Islet of Langerhans (tissue), 1 donor: ENCODE measurements around the gene TBC1D2B.

ENCODE experiments used
- FAIRE-seq: peaks from one replicate; lab custom pipeline; 2011; peaks lifted over from hg19 to GRCh38; lab: Jason Lieb, UNC

The TBC1D2B gene

DNA sequence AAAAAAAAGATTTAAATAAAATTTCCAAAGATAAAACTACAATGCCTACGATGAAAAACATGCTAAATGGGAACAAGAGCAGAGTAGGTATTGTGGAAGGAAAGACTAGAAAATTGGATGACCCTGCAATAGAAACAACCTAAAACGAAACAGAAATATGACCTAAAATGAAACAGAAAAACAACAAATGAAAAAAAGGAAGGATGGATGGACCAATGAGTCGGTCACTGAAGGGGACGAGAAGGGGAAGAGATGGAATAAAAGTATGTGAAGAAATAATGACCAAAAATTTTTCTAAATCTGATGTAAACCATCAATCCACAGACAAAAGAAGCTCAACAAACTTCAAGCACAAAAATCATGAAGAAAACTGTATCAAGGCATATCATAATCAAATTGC is 44.8 kb downstream of the TBC1D2B start:
- FAIRE-seq: no peak

DNA sequence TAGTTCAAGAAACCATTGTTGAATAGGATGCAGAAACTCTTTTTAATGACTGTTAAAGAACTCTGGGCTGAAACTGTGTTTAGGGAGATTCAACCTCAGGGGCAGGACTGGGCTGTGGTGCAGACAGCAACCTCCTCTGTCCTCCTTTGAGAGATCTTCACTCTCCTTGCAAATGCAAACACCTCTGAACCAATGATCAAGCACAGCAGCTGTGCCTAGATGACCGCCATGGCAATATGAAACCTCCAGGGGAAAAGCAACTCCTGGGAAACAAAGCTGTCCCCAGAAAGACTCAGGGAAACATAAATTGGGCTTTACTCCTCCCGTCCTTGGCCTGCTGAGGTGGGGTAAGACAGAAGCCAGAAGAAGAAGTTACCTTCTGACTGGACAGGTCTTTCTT is 52.6 kb downstream of the TBC1D2B start:
- FAIRE-seq: no peak

DNA sequence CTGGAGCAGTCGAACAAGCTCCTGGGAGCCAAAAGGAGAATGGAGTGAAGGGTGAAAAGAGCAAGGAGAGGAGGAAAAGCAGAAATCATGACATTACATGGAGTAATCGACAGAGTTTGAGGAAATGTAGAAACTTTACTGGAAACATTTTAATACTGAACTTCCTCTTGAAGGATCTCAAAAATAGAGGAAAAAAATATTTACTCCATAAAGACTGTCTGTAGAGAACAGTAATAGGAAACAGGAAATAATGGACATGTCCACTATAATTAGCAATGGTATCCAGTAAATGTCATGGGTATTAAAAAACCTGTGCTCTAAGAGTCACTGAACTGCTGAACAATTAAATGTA is 53.0 kb downstream of the TBC1D2B start:
- FAIRE-seq: no peak

DNA sequence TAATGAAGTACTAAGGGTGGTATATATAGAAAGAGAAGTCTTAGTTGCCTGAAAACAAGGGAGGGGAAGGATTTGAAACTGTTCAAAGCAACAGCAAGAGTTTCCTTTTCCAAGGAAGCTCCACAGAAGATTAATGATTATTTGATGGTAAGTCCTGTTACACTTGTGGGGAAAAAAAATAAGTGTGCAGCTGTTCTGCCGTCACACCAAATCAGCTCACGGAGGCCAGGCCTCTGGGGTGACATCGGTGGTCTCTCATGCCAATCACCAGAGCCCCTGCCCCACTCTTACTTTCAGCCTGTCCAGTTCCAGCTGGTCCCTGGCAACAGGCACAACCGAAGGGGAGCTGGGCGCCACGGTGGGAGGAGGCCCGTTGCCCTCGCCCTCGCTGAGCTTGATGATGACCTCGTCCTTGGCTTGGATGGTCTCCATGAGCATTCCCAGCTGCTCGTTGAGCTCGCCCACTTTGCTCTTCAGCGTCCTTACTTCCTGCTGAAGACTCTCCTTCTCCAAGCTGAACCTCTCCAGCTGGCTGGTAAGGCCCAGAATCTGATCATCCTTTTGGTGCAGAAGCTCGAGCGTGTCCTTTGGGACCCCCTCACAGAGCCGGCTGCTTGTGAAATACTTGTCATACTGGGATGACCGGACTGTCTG is 53.5 kb downstream of the TBC1D2B start:
- FAIRE-seq: no peak

DNA sequence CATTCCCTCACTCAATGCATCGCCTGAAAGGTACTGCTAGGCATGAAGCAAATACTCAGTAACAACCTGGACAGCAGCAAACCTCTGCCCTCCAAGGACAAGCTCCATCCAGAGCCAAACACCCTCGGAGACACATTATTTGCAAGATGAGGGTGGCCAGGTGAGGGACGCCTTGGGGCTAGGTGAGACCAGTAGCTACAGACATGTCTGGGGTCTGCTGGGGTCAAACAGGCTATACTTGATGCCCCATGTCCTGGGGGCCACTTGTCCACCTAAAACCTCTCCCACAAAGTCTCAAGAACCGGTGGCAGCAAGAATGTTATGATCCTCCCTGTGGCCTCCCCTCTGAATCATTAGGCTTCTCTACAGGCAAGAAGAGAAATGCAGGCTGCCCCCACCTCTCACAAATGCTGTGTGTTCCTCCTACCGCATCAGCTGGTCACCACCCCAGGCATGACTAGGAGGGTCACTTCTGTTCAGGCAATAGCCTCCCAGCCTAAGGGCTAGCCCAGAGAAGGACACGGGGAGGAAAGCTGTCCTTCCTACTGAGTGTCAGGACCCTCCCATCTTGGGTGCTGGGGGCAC is 54.3 kb downstream of the TBC1D2B start:
- FAIRE-seq: no peak

DNA sequence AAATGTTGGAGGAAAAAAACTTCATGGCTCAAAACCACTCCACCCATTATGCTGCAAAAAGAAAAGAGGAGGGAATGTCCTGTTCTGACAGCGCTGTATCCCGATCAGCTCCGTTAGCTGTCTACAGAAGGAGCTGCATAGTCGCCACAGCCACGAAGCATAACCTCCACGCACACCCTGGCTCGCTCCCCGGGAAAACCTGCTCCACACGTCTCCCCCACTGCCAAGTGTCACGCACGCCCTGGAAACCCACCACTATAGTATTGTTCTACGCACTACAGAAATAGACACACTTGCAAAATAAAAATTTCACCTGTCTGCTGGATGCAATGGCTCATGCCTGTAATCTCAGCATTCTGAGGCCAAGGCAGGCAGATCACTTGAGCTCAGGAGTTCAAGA is 55.8 kb downstream of the TBC1D2B start:
- no peak for FAIRE-seq

DNA sequence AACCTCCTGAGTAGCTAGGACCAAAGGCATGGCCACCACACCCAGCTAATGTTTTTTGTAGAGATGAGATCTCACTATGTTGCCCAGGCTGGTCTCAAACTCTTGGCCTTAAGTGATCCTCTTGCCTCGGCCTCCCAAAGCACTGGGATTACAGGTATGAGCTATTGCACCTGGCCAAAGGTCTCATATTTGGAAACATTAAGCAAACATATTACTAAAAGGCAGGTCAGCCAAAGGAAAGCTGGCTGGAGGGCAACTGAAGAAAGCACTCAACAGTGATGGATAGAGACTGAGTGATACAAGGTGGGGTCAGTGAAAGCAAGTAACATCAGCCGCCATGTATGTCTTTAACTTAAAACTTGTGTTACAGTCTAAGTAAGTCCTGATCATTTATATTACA is 57.5 kb downstream of the TBC1D2B start:
- FAIRE-seq: no peak

DNA sequence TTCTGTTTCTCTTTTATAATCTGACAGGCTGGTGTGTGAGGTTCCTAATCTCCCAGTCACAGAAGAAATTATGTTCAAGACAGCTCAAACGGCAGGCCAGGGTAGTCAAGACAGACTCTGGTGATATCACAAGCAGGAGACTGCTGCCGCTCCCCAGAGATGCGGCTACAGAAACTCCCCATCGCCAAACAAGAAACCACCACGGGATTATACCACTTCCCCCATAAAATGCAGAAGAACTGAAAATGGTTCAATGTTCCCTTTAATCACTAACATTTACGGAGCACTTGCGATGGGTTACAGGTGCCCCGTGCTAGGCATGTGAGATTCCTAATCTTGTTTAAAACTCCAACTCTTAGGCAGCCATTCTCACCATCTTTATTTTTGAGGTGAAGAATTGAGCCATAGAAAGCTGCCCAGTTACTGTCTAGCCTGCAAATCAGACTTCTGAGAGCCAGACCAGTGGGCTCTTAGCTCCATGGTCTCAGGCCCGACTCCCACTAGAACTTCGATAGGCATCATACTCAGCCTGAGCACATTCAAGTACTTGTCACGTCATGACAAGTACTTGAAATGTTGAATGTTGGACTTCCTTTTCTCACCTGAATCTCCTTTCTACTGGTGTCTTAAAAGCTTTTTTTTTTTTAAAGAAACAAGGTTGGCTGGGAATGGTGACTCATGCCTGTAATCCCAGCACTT is 58.4 kb downstream of the TBC1D2B start:
- FAIRE-seq: no peak

DNA sequence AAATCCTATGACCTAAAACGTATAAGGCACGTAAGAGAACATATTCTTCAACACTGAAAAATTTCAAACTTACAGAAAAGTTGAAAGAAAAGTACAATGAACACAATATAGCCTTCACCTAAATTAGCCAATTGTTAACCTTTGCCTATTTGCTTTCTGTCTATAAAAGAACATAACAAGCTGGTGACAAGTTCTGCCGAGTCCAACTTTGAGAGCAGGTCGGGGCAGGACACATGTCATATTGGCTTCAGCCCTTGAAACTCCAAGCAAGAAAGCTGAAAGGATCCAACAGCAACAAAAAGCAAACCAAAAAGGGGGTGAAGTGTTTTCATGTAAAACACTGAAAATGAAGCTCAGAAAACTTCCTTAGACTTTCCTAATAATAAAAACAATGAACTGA is 59.1 kb downstream of the TBC1D2B start:
- no peak for FAIRE-seq

DNA sequence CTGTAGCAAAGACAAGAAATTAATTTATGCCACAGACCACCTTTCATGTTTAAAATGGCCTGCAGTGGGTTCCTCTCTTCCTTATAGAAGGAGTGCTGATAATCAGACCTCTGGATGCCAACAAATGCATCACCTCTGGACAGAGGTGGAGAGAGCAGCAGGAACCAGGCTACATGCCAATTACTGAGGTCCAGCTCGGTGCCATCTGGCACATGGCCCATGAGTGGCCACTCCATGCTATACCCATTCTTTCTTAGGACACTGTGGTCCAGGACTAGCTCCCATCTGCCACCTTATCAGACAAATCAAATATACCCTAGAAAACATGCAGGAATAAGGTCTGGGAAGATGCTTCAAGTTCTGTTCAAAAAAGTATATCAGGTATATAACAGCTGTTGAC is 60.7 kb downstream of the TBC1D2B start:
- no peak for FAIRE-seq

DNA sequence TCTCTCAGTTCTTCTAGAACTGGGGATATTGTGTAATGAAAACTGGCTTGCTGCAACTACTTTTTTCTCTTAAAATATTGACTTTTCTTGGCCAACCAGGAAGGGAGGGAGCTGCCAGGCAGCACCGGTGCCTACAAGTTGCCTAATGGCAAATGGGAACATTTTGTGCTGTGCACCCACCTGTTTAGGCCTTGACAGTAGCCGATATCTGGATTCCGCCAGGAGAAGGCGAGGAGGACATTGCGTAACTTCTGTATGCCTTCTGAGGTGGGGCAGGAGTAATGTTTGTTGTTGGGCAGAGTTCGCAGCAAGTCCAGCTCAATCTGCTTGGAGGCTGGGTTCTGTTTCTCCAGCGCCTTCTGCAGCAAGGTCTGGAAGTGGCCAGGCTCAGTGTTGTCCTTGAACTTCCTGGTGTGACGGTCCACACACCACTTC is 64.9 kb downstream of the TBC1D2B start:
- no peak for FAIRE-seq

DNA sequence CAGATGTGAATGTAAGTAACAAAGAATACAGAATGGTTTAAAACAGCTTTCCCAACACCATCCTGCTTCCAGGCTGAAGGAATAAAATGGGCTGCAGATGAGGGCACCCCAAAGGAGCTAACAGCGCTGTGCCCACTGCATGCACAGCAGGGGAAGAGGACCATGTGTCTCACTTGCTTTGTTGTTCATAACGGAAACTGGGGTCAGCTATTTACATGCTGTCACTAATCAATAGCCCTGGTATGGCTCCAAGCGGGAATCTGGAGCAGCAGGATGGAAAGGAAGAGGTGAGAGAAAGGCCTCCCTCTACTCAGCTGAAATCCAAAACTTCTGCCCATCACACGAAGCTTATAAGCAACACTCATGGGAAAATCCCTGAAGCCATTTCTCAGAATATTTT is 67.4 kb downstream of the TBC1D2B start:
- FAIRE-seq: no peak

DNA sequence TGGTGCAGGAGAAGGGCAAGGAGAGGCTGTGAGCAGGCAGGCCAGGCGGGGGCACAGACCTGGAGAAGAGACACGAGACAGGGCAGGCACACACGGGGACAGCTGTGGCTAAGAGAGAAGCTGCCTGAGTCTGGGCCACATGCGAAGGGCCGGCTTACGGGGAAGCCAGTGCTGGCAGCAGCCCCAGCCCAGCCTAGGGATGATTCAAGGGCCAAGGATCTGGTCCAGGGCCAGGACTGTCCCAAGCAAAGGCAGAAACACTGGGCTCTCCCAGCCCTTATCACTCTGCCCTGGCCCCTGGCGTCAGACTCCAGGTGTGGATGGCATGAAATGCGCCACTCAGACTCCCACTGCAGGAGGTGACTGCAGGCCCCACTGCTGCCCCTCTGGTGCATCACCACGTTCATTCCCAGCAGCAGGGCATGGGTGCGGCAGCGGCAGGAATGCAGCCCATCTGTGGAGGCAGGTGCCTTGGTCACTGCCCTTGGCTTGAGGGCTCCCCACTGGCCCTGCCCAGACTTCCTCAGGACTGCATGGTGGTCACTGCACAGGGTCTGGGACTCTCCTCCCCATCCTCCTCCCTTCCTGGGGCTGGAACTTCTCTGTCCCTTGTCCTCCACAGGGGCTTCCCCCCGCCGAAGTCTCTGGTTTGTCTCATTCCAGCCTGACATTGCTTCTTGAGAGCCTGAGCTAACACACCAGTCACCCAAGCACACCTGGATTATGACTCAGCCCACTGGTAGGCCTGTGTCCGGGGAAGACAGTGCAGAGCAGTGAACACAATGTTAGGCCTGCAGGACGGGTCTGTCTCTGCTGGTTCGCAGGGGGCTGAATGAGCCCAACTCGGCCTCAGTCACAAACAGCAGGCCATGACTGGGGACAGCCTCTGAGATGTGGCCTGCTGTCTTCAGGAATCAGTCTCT is 69.3 kb downstream of the TBC1D2B start:
- no peak for FAIRE-seq

DNA sequence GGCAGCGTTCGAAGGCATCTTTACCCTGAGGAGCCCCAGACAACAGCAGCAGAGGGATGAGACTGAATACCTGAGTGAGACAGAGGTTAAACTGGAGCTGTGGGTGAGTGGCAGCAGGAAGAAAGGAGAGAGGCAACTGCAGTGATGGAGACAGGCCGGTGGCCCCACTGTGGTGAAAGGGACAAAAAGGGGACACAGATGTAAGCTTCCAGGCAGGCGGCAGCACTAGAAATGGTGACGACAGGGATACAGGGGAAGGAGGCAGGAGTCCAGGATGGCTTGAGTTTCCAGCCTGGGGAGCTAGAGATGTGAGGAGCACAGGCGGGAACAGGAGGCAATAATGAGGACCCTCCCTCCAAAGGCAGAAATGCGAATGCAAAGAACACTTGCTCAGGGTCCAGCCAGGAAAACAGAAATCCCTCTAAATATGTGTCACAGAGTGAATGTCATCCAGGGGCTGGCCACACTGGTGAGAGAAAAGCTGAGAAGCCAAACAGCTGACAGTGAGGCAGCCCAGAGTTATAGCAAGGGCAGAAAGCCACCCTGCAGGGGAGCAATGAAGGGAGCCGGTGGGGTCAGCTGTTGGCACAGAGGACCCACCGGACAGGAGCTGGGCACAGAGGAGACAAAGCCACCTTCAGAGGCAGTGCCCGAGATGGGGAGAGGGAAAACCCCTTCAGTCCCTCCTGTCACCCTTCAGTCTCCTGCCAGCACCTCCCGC is 70.1 kb downstream of the TBC1D2B start:
- FAIRE-seq: no peak

DNA sequence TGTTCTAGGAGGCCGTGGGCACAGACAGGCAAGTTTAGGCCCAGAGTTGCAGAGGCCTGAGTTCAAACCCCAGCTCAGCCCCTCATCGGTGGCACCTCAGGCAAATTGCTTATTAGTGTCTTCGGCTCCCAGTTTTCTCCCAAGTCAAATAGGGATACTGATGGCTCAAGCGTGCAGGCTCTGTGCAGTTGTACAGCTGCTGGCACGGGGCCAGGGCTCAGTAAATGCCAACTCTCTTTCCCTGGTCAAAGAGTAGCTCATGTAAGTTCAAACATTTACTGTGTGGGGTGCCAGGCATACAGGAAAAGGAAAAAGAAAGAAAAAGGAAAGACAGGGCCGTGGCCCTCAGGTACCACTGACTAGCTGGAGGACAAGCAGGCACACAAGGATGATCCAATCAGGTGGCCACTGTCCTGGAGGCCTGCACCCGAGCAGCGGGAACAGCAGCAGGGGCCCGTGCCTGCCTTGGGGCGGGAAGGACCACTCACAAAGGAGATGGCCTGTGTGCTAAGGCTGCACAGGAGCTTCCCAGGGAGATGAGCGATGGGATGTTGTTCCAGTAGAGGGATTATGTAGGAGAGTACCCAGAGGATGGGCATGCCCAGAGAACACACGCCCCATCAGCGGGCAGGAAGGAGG is 70.8 kb downstream of the TBC1D2B start:
- FAIRE-seq: no peak

DNA sequence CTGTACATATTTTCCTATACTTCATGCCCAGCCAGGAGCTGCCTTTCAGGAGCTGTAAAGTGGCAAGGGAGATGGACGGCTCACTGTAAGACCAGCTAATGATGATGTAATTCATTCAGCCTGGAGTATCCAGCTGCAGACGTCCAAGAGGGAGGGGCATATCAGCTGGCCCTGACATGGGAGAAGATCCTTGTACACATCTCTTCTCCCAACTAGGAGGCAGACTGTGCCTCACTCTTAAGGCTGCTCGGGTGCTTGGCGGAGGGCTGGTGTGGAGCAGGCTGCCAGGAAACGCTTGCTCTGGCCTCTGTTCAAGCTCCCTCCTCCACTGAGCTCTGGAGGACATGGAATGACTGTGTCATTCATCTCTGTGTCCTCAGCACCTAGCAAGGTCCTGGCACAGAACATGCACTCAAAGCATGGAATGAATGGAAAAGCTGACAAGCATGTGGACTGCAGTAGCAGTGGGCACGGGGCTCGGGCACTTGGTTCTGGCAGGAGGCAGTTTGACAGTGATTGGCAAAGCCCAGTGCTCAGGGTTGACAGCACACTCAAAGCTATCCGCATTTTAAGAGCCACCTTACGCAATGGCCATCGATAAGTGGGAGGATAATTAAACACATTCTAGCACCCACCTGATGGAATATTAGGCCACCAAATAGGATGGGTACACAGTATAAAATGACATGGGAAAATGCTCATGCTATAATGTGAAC is 72.4 kb downstream of the TBC1D2B start:
- FAIRE-seq: peak; percentile 90

DNA sequence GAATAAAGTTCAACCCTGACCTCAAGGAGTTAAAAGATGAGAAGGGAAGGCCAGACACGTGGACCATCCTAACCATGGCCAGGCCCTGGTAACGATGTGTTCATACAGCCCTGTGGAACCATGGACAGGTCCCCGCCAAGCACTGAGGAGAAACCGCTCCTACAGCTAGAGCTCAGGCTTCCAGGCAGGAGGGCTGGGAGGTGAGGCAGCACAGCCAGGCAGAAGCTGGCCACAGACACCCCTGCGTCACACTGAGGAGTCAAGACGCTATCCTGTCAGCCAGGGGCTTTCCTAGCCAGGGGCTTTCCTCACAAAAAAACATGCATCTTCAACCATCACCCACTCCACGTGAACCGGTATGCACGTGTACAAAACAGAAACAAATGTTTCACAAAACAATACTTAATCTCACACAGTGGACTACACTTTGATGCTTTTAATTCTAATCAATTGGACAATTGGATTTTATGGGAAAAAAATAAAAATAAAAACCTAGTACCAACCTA is 73.2 kb downstream of the TBC1D2B start:
- FAIRE-seq: peak; percentile 90

DNA sequence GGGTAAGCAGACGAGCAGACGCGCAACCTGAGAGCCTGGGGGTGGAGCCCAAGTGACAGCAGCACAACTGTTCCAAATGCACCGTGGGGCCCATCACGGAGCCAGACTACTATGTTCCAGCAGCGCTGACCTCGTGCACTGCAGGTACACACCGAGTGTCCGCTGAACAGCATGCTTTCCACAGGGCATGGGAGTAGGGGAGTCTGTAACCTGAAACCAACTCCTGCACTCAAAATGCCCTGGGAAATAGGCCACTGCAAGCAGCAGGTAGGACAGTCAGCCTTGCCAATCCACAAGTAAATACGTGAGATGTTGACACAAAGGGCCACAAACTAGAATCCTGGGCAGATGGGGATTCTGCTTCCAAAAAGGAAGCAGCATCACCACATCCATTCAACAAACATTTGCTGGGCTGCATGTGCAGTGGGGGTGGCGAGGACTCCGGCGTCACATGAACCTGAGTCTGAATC is 73.9 kb downstream of the TBC1D2B start:
- FAIRE-seq: peak; percentile 96

DNA sequence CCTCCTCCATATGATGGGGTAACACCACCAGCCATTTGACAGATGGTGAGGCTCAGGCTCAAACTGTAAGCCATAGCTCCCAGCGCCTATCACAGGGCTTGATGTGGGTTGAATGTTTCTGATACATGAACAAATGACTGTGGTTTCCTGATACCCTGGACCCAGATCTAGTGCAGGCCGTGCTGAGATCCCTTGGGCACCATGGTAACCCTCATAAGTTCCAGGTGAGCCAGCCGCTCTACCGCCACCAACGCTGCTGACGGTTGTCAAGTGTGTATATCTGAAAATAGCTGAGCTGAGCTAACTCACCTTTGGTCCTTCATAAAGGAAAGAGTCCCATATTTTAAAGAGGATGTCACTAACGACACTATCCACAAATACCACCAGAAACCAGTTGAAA is 74.5 kb downstream of the TBC1D2B start:
- FAIRE-seq: peak; percentile 69

DNA sequence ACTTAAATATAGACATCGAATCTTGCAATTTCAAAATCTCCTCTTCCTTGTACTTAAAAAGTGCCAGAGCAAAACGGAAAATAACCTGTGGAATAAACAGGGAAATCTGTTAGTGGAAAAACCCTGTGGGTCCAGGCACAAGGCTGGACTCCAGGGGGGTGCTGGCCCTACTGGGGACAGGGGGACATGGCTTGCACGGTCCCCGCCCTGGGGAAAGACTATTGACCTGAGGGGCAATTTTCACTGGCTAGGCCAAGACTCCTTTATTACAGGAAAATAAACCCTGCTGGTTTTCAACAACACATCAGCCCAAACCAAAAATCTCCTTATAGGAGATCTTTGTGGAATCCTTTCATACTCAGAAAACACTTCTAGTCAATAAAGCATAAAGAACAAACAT is 75.9 kb downstream of the TBC1D2B start:
- no peak for FAIRE-seq

DNA sequence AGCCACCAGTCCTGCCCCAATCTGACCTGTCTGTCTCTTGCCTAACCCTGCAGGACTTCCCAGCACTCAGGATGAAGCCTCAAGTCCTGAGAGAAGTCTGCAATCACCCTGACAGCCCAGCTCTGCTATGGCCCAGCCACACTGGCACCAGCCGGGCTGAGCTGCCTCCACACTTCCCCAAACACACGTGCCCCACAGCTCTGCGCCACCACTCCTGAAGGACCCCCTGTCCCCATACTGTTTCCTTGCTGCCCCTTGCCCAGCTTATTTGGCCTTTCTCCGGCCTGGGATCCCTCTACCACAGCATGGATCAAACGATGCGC is 76.6 kb downstream of the TBC1D2B start:
- no peak for FAIRE-seq
